GM20000 (cell line): ENCODE measurements around the gene NOC2L.
"Not testable (repeated sequence)": the region's sequence is repeated elsewhere in the genome, so short reads cannot be mapped to it uniquely, and the experiment has no call there.

Experiments
- DNase-seq: peaks from one replicate; pipeline ENCODE4 v3.0.0; 2012; ENCODE audit warnings: low spot score
- CTCF ChIP-seq: IDR thresholded peaks from 2 replicates; pipeline ENCODE4 v1.5.1; 2012; ENCODE audit warnings: mild to moderate bottlenecking, control low read depth; ENCODE audit errors: extremely low read depth, missing control alignments

The NOC2L gene

GRCh38 chr1:996851-997712 lies 38.0 kb upstream of the NOC2L start:
- TF ChIP-seq CTCF, result no peak
- DNase-seq, result no peak

GRCh38 chr1:995665-996633 lies 36.9 kb upstream of the NOC2L start:
- DNase-seq, result no peak
- no peak for TF ChIP-seq CTCF

- not testable (repeated sequence) for DNase-seq
These were observed 35.5 kb upstream of the NOC2L start for GRCh38 chr1:994546-994945.

- TF ChIP-seq CTCF, result no peak
- DNase-seq, result no peak
These were observed 34.4 kb upstream of the NOC2L start for GRCh38 chr1:993379-993995.

- no peak for DNase-seq
- no peak for TF ChIP-seq CTCF
These were observed 33.3 kb upstream of the NOC2L start for GRCh38 chr1:992362-992761.

- no peak for DNase-seq
- no peak for TF ChIP-seq CTCF
These were observed 32.8 kb upstream of the NOC2L start for GRCh38 chr1:991895-992294.

GRCh38 chr1:991275-991674 lies 32.2 kb upstream of the NOC2L start:
- DNase-seq, result not testable (repeated sequence)

- not testable (repeated sequence) for DNase-seq
These were observed 29.0 kb upstream of the NOC2L start for GRCh38 chr1:988061-988460.
